ENCODE measurements around the gene SLC35E1.

Gene SLC35E1

GRCh38 chr19:16614941-16615340, 42.7 kb upstream of the SLC35E1 start:
- DNase-seq (ENCODE audit: low read depth): no peak
- no peak overlapping the region for H3K4me3 ChIP-seq (ENCODE audit: low read length)
- no peak for TF ChIP-seq CTCF (conservative IDR thresholded peaks at IDR 0.05; ENCODE audit: low read length)

- no peak overlapping the region for H3K4me3 ChIP-seq (ENCODE audit: low read length)
- TF ChIP-seq CTCF (conservative IDR thresholded peaks at IDR 0.05; ENCODE audit: low read length): no peak
- DNase-seq (ENCODE audit: low read depth): no peak
These were observed 41.6 kb upstream of the SLC35E1 start for GRCh38 chr19:16613841-16614240.

- peak; percentile 35 for DNase-seq (ENCODE audit: low read depth)
- no peak for TF ChIP-seq CTCF (conservative IDR thresholded peaks at IDR 0.05; ENCODE audit: low read length)
- H3K4me3 ChIP-seq (ENCODE audit: low read length): no peak overlapping the region
These were observed 40.4 kb upstream of the SLC35E1 start for GRCh38 chr19:16612636-16613035.

- H3K4me3 ChIP-seq (ENCODE audit: low read length): no peak overlapping the region
- TF ChIP-seq CTCF (conservative IDR thresholded peaks at IDR 0.05; ENCODE audit: low read length): no peak
- no peak for DNase-seq (ENCODE audit: low read depth)
These were observed 38.9 kb upstream of the SLC35E1 start for GRCh38 chr19:16611121-16611520.

- no peak overlapping the region for H3K4me3 ChIP-seq (ENCODE audit: low read length)
These were observed 37.4 kb upstream of the SLC35E1 start for GRCh38 chr19:16609511-16610200.

GRCh38 chr19:16608290-16608739, 36.1 kb upstream of the SLC35E1 start:
- H3K4me3 ChIP-seq (ENCODE audit: low read length): no peak overlapping the region
- TF ChIP-seq CTCF (conservative IDR thresholded peaks at IDR 0.05; ENCODE audit: low read length): no peak
- peak; percentile 94 for DNase-seq (ENCODE audit: low read depth)

More at GRCh38 chr19:16609511-16610200, 37.4 kb upstream of the SLC35E1 start:
- TF ChIP-seq CTCF (conservative IDR thresholded peaks at IDR 0.05; ENCODE audit: low read length): no peak
- DNase-seq (ENCODE audit: low read depth): no peak

- no peak overlapping the region for H3K4me3 ChIP-seq (ENCODE audit: low read length)
- TF ChIP-seq CTCF (conservative IDR thresholded peaks at IDR 0.05; ENCODE audit: low read length): no peak
These were observed 35.6 kb upstream of the SLC35E1 start for GRCh38 chr19:16607819-16608218.

More at GRCh38 chr19:16607819-16608218, 35.6 kb upstream of the SLC35E1 start:
- no peak for DNase-seq (ENCODE audit: low read depth)

Data from AG10803 (cell line).